Globus pallidus (tissue), 1 donor: ENCODE results near the gene RHOF.

Experiments
- DNase-seq: peaks from one replicate; pipeline ENCODE4 v3.0.0-alpha.2; 2015; ENCODE audit warnings: low spot score

Gene RHOF

GRCh38 chr12:121793440-121793837, at the start of gene RHOF:
Gene RHOF (minus strand): TSS chr12:121793688. CDS start chr12:121793633, 55 bp downstream.
- DNase-seq, result no peak

GRCh38 chr12:121839993-121840761, 46.7 kb upstream of the RHOF start:
- no peak for DNase-seq

GRCh38 chr12:121839106-121839992, 45.9 kb upstream of the RHOF start:
- peak; percentile 91 for DNase-seq

- DNase-seq, result no peak
Measured at GRCh38 chr12:121838126-121838525, 44.6 kb upstream of the RHOF start.

GRCh38 chr12:121837680-121838079, 44.2 kb upstream of the RHOF start:
- DNase-seq, result no peak

GRCh38 chr12:121831571-121832245, 38.2 kb upstream of the RHOF start:
- DNase-seq, result no peak

- DNase-seq, result no peak
Measured at GRCh38 chr12:121830588-121831265, 37.2 kb upstream of the RHOF start.

GRCh38 chr12:121830134-121830533, 36.6 kb upstream of the RHOF start:
- no peak for DNase-seq

GRCh38 chr12:121829250-121829918, 35.9 kb upstream of the RHOF start:
- no peak for DNase-seq

GRCh38 chr12:121828826-121829225, 35.3 kb upstream of the RHOF start:
- DNase-seq, result no peak

- no peak for DNase-seq
Measured at GRCh38 chr12:121828306-121828705, 34.8 kb upstream of the RHOF start.

GRCh38 chr12:121827351-121828099, 34.0 kb upstream of the RHOF start:
- DNase-seq, result no peak

- no peak for DNase-seq
Measured at GRCh38 chr12:121826318-121827150, 33.0 kb upstream of the RHOF start.

GRCh38 chr12:121825041-121825523, 31.6 kb upstream of the RHOF start:
- DNase-seq, result no peak

GRCh38 chr12:121823727-121824115, 30.2 kb upstream of the RHOF start:
- DNase-seq, result no peak

- no peak for DNase-seq
Measured at GRCh38 chr12:121823101-121823726, 29.7 kb upstream of the RHOF start.

- DNase-seq, result no peak
Measured at GRCh38 chr12:121822393-121823100, 29.1 kb upstream of the RHOF start.

GRCh38 chr12:121820056-121820455, 26.6 kb upstream of the RHOF start:
- DNase-seq, result no peak
